ENCODE data around the gene PAQR8.
"Not testable (repeated sequence)": the region's sequence is repeated elsewhere in the genome, so short reads cannot be mapped to it uniquely, and the experiment has no call there.

PAQR8 gene

DNA sequence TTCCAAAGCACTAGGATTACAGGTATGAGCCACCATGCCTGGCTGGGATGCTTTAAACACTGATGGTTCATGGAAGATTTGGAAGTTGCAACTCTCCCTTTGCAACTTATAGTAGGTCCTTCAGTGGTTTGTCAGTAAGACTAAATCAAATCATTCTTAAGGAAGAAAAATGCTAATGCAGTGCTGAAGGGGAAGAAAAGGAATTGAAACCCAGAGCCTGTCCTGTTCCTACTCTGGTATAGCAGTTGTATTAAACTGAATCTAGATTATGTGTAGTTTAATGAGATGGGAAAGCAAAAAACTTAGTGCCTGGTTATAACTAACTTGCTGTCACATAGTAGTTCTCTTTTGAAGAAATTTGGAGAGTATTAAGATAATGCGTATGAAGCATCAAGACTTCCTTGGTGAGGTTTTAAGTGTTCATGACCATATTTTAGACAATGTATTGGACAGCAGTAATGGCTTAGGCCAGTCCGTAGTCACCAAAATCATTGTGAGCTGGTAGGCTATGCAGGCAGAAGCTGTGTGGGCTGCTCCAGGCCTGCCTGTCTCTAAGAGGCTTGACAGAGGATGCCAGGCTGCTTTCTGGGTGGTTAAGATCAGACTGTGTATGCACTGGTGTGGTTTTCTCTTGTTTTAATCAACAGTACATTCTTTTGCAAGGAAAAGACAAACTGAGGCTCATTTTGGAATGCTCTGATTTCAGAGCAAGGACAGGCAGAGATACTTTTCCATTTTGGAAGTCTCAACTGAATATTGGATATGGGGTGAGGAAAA is 14.0 kb downstream of the PAQR8 start:
- no peak for DNase-seq

- DNase-seq = no peak
Observed at GRCh38 chr6:52376763-52377162, 14.8 kb downstream of the PAQR8 start.

DNA sequence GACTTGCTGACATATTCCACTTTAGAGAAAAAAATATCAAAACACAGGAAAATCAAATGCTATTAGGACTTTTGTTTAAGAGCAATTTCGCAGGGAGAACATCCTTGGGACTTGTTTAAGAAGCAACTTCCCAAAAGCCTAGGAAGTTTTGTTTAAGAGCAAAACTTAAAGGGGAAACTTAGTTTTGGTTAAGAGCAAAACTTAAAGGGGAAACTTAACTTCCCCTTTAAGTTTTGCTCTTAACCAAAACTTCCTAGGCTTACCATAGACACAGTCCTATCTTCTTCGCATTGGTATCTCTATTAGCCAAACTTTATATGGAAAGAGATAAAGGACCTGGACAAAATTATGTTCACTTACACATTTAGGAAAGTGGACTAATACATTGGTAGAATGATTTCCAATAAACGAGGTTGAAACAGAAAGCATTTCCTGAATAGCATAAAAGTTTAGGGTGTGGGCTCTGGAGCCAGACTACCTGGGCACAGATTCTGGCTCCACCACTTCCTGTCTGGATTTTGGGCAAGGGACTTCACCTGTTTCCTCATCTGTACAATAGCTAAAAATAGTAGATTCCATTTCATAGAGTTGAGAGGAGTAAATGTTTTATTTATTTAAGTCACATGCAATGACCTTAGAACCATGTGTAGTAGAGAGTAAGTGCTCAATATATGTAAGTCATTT is 15.7 kb downstream of the PAQR8 start:
- DNase-seq = no peak

DNA sequence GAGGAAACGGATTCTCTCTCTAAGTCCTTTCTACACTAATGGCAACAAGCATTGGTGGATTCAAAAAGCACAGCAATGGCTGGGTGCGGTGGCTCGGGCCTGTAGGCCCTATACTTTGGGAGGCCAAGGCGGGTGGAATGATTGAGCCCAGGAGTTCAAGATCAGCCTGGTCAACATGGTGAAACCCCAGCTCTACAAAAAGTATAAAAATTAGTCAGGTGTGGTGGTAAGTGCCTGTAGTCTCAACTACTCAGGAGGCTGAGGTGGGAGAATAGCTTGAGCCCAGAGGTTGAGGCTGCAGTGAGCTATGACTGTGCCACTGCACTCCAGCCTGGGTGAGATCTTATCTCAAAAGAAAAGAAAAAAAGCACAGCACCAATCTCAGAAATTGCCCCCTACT is 19.3 kb downstream of the PAQR8 start:
- no peak for DNase-seq

GRCh38 chr6:52384145-52384766 is 22.3 kb downstream of the PAQR8 start:
- DNase-seq = no peak

- no peak for DNase-seq
Observed at GRCh38 chr6:52385074-52385473, 23.1 kb downstream of the PAQR8 start.

GRCh38 chr6:52388119-52388518 is 26.2 kb downstream of the PAQR8 start:
- not testable (repeated sequence) for DNase-seq

DNA sequence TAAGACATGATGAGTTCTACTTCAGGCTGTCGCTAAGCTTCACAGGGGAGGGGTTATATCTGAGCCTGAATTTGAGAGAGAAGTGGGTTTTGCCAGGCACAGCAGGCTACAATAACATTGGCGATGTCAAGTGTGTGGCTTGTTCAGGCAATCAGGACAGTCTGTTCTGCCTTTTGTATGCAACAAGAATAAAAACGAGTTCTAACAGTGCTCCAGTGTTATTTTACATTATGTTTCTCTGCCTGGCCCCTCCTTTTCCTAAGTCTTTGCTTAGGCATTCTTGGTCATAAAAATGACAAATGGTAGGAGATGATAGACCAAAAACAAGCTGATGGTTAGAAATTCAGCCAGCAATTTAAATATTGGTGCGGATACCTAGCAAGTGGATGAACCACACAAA is 26.8 kb downstream of the PAQR8 start:
- DNase-seq = no peak

DNA sequence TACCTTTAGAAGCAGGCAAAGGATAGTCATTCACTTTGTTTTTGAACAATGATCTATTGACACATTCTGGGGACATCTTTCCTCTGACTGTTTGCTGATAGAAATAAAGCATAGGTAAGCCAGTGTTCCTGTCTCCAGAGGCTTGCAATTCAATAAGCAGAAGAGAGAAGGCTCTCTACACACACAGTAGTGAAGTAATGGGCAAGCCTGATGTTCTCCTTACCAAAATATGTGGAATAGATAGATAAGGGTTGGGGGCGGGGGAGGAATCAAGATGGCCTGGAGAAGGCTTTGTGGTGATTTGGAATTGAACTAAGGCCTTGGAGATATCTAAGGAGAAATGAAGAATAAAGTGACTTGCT is 27.3 kb downstream of the PAQR8 start:
- no peak for DNase-seq

- DNase-seq = peak; percentile 26
Observed at GRCh38 chr6:52389626-52390360, 27.8 kb downstream of the PAQR8 start.

DNA sequence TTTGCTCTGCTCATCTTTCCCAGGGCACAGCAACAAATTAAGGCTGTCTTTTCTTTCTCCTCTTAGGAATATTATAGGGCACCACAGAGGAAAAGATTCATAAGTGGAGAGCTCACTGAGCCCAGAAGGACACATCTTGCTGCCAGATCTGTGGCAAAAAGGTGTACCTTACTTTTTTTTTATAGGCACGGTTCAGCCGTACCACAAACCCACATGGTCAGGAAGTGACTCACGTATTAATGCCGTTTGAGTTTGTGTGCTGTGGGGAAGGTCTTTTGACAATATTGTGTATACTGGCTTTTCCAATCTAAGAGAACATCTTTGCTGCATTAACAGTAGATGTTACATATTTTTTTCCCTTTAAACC is 28.4 kb downstream of the PAQR8 start:
- DNase-seq = no peak

GRCh38 chr6:52391599-52391998 is 29.6 kb downstream of the PAQR8 start:
- no peak for DNase-seq

- DNase-seq = no peak
Observed at GRCh38 chr6:52392944-52393343, 31.0 kb downstream of the PAQR8 start.

DNA sequence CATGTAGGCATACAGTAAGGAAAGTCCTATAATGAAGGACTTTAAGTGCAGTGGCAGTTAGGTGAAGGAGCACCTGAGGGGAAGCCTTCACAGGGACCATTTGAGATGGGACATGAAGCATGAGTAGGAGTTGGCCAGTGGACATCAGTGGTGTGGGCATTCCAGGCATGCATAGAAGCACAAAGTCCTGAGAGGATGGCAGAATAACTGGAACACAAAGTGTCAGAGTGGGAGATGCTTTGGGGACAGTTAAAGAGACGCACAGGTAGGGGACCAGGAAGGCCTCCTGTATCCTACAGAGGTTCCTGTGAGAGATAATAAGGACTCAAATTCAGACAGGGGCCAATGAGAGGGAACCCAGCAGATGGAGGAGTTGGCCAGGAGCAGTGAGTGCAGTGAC is 31.8 kb downstream of the PAQR8 start:
- DNase-seq = no peak

- no peak for DNase-seq
Observed at GRCh38 chr6:52394251-52394666, 32.3 kb downstream of the PAQR8 start.

DNA sequence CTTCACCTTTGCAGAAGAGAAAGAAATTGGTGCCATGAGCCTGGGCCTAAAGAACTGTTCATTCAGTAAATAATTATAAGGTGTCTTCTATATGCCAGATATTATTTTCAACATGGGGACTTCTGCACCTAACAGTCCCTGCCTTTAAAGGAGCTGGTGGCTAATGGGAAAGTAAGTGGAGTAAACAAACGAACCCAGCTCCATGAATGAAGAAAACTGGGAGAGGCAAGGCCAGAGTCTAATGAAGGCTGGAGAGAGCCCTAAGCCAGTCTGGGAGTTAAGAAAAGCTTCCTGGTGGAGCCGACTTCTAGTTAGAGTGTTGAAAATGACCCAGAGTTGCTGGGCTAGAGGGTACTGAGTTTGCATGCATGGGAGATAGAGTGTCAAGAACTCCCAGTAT is 34.0 kb downstream of the PAQR8 start:
- no peak for DNase-seq

GRCh38 chr6:52399511-52400312 is 37.8 kb downstream of the PAQR8 start:
- peak; percentile 28 for DNase-seq

DNA sequence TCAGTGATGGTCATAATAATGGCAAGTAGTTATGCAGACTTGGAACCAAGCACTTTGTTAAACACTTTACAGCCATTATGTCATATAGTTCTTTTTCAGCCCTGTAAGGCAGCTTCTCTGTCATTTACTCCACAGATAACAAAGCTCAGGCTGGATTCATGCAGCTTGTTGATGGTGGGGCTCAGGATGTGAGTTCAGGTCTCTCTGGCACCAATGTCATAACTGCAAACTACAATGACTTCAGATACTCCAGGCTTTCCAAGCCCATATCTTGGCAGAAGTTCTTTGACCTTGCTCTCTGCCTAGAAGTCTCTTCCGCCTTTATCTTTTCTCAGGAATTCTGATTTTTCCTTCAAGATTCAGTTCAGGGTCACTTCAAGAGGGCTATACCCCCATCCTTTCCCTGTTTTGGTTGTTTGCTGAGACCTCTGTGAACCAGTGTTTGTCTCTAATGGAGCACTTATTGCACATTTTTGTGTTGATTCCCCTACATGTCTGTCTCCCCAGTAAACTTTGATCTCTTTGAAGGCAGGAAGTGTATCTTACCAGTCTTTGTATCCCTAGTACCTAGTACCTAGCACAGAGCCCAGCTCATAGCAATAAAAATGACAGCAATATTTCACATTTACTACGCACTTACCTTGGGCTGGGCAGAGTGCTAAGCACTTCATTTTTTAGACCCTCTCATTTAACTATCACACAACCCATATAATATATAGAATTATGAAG is 38.5 kb downstream of the PAQR8 start:
- no peak for DNase-seq

GRCh38 chr6:52403086-52403485 is 41.1 kb downstream of the PAQR8 start:
- DNase-seq = no peak

- no peak for DNase-seq
Observed at GRCh38 chr6:52403627-52404026, 41.7 kb downstream of the PAQR8 start.

DNA sequence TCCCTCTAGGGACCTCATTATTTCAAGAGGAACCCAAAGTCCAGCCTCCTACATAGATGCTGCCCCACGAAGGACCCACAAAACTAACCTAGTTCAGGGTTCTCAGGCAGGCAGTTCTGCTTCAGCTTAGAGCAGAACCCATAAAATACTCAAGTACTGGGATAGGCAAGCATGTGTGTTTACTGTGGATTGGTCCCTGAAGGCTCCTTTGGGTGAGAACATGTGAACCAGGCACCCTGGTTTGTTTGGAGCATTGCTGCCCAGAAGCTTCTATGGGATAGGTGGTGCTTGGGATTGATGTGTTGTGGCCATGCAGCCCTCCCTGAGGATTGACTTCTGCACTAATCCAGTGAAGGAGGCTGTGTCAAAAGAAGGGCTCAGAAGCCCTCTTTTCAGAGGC is 43.3 kb downstream of the PAQR8 start:
- DNase-seq = no peak

GRCh38 chr6:52407467-52407866 is 45.5 kb downstream of the PAQR8 start:
- DNase-seq = no peak
